Measurements from ENCODE around the gene MMD.

GRCh38 chr17:55344514-55344997 is 77.1 kb downstream of the MMD start:
- TF ChIP-seq, protein P1, sequence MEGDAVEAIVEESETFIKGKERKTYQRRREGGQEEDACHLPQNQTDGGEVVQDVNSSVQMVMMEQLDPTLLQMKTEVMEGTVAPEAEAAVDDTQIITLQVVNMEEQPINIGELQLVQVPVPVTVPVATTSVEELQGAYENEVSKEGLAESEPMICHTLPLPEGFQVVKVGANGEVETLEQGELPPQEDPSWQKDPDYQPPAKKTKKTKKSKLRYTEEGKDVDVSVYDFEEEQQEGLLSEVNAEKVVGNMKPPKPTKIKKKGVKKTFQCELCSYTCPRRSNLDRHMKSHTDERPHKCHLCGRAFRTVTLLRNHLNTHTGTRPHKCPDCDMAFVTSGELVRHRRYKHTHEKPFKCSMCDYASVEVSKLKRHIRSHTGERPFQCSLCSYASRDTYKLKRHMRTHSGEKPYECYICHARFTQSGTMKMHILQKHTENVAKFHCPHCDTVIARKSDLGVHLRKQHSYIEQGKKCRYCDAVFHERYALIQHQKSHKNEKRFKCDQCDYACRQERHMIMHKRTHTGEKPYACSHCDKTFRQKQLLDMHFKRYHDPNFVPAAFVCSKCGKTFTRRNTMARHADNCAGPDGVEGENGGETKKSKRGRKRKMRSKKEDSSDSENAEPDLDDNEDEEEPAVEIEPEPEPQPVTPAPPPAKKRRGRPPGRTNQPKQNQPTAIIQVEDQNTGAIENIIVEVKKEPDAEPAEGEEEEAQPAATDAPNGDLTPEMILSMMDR (IDR thresholded peaks at IDR 0.05 in 4 of 5, conservative IDR thresholded peaks at IDR 0.05 in 1 of 5) = no peak
- TF ChIP-seq POLR2A (IDR thresholded peaks at IDR 0.05) = no peak
